ENCODE results near the gene UNC13D.

UNC13D gene

GRCh38 chr17:75807861-75808260 lies 36.3 kb downstream of the UNC13D start:
- no peak overlapping the region for H3K4me3 ChIP-seq (ENCODE audit: low read depth, low read length)
- H3K4me1 ChIP-seq: peaks cover 26% of the 10 kb centered on the region
- H3K9me3 ChIP-seq: no peaks in the 10 kb centered on the region
- no peaks in the 10 kb centered on the region for H3K27me3 ChIP-seq
- no peak for DNase-seq
- no peak for TF ChIP-seq CTCF (IDR thresholded peaks at IDR 0.05; ENCODE audit: low read depth, low read length)
- H3K36me3 ChIP-seq: peaks cover 32% of the 10 kb centered on the region

GRCh38 chr17:75806822-75807500 lies 37.2 kb downstream of the UNC13D start:
- H3K9me3 ChIP-seq: no peaks in the 10 kb centered on the region
- DNase-seq: no peak
- peaks cover 29% of the 10 kb centered on the region for H3K4me1 ChIP-seq
- H3K4me3 ChIP-seq (ENCODE audit: low read depth, low read length): no peak overlapping the region
- peaks cover 25% of the 10 kb centered on the region for H3K36me3 ChIP-seq
- no peak for TF ChIP-seq CTCF (IDR thresholded peaks at IDR 0.05; ENCODE audit: low read depth, low read length)
- no peaks in the 10 kb centered on the region for H3K27me3 ChIP-seq

- TF ChIP-seq CTCF (IDR thresholded peaks at IDR 0.05; ENCODE audit: low read depth, low read length): no peak
- Histone ChIP-seq H3K4me1 (peaks cover 14% of the 10 kb centered on the region), H3K4me3 (ENCODE audit: low read depth, low read length) (no peak overlapping the region), H3K9me3 (no peaks in the 10 kb centered on the region), H3K36me3 (peaks cover 19% of the 10 kb centered on the region), H3K27me3 (no peaks in the 10 kb centered on the region)
- no peak for DNase-seq
These were observed 40.3 kb downstream of the UNC13D start for GRCh38 chr17:75803883-75804282.

GRCh38 chr17:75799402-75799801 lies 44.8 kb downstream of the UNC13D start:
- Histone ChIP-seq H3K27me3 (no peaks in the 10 kb centered on the region), H3K9me3 (no peaks in the 10 kb centered on the region), H3K4me1 (peaks cover 3% of the 10 kb centered on the region), H3K36me3 (peaks cover 61% of the 10 kb centered on the region), H3K4me3 (ENCODE audit: low read depth, low read length) (no peak overlapping the region)
- no peak for DNase-seq
- no peak for TF ChIP-seq CTCF (IDR thresholded peaks at IDR 0.05; ENCODE audit: low read depth, low read length)

GRCh38 chr17:75795820-75796607 lies 48.2 kb downstream of the UNC13D start:
- peaks cover 79% of the 10 kb centered on the region for H3K36me3 ChIP-seq
- no peak overlapping the region for H3K4me3 ChIP-seq (ENCODE audit: low read depth, low read length)
- no peaks in the 10 kb centered on the region for H3K27me3 ChIP-seq
- H3K4me1 ChIP-seq: no peaks in the 10 kb centered on the region
- no peaks in the 10 kb centered on the region for H3K9me3 ChIP-seq
- no peak for DNase-seq
- TF ChIP-seq CTCF (IDR thresholded peaks at IDR 0.05; ENCODE audit: low read depth, low read length): no peak

GRCh38 chr17:75793460-75793859 lies 50.7 kb downstream of the UNC13D start:
- TF ChIP-seq CTCF (IDR thresholded peaks at IDR 0.05; ENCODE audit: low read depth, low read length): no peak

More at GRCh38 chr17:75793460-75793859, 50.7 kb downstream of the UNC13D start:
- Histone ChIP-seq H3K4me1 (no peaks in the 10 kb centered on the region), H3K4me3 (ENCODE audit: low read depth, low read length) (no peak overlapping the region), H3K36me3 (peaks cover 63% of the 10 kb centered on the region), H3K9me3 (no peaks in the 10 kb centered on the region), H3K27me3 (no peaks in the 10 kb centered on the region)
- no peak for DNase-seq

Measured in BE2C (cell line).